H1 (cell line): ENCODE data around the gene ERCC6. TPM values are rescaled to one million over a fixed set of nuclear protein-coding genes. Genes with fewer than 3 reads are reported as not detected.

Experiments
- CTCF ChIA-PET: fragments of 300-600 bp; sonication (Branson Sonifier 250); formaldehyde crosslinking; loops from one replicate; lab custom pipeline; 2021; ENCODE audit not compliant: partially characterized antibody; lab: Charles Lee
- POLR2A ChIA-PET: fragments of 300-600 bp; sonication (Branson Sonifier 250); formaldehyde crosslinking; loops from one replicate; lab custom pipeline; 2021; ENCODE audit warnings: inconsistent platforms; ENCODE audit not compliant: partially characterized antibody; lab: Charles Lee
- DNase-seq, 2 experiments: peaks; one replicate each; pipeline versions ENCODE4 v3.0.0 to v3.0.0-alpha.2; 2010 to 2022; ENCODE audit warnings: low spot score in 2 of 2, low read depth in 1 of 2, mixed read lengths in 1 of 2
- FAIRE-seq: peaks from 2 replicates; lab custom pipeline; 2011; peaks lifted over from hg19 to GRCh38; lab: Jason Lieb, UNC
- H2AFZ ChIP-seq: 2 replicates; pipeline ENCODE4 v1.8.1; 2012; ENCODE audit warnings: low read length, inconsistent platforms
- H2AK5ac ChIP-seq: 2 replicates; pipeline ENCODE4 v1.6.1; 2013; ENCODE audit warnings: low read depth, low read length
- H2BK120ac ChIP-seq: replicated peaks from 2 replicates; pipeline ENCODE3; 2013; ENCODE audit warnings: low read depth, low read length, inconsistent platforms
- H2BK12ac ChIP-seq: 2 replicates; pipeline ENCODE4 v1.6.1; 2013; ENCODE audit warnings: low read depth, low read length
- H2BK15ac ChIP-seq: 2 replicates; pipeline ENCODE4 v1.6.1; 2013; ENCODE audit warnings: low read length
- H2BK20ac ChIP-seq: 2 replicates; pipeline ENCODE4 v1.6.1; 2013; ENCODE audit warnings: low read length
- H2BK5ac ChIP-seq: 2 replicates; pipeline ENCODE4 v1.6.1; 2013; ENCODE audit warnings: low read depth, low read length
- H3K14ac ChIP-seq: 2 replicates; pipeline ENCODE4 v1.6.1; 2013; ENCODE audit warnings: inconsistent platforms; ENCODE audit not compliant: insufficient read length
- H3K18ac ChIP-seq: 2 replicates; pipeline ENCODE4 v1.6.1; 2013; ENCODE audit warnings: low read length; ENCODE audit errors: extremely low read depth
- H3K23ac ChIP-seq: 2 replicates; pipeline ENCODE4 v1.6.1; 2013; ENCODE audit warnings: inconsistent platforms; ENCODE audit not compliant: insufficient read length
- H3K23me2 ChIP-seq: 2 replicates; pipeline ENCODE4 v1.6.1; 2013; ENCODE audit warnings: low read depth, low read length
- H3K27ac ChIP-seq: 2 replicates; pipeline ENCODE4 v1.6.1; 2011; ENCODE audit warnings: low read depth, low read length, inconsistent platforms
- H3K27me3 ChIP-seq, 4 experiments: replicated peaks in 1 of 4; 1 replicate in 1 of 4; 2 replicates in 3 of 4; pipeline versions ENCODE4 v1.6.1 to v1.8.1; 2011 to 2013; ENCODE audit warnings: low read length in 3 of 4, mild to moderate bottlenecking in 3 of 4, inconsistent platforms in 2 of 4, mixed read lengths in 2 of 4, moderate library complexity in 1 of 4; ENCODE audit not compliant: control insufficient read depth in 3 of 4, insufficient read depth in 3 of 4; ENCODE audit errors: extremely low read depth in 1 of 4
- H3K36me3 ChIP-seq, 4 experiments: 2 replicates each; pipeline versions ENCODE4 v1.6.1 to v1.8.1; 2011 to 2013; ENCODE audit warnings: mild to moderate bottlenecking in 4 of 4, low read length in 3 of 4, moderate library complexity in 2 of 4, control low read depth in 1 of 4, inconsistent platforms in 1 of 4; ENCODE audit not compliant: insufficient read depth in 4 of 4, control insufficient read depth in 2 of 4
- H3K4ac ChIP-seq: replicated peaks from 2 replicates; pipeline ENCODE3; 2013; ENCODE audit warnings: low read length, low read depth, mixed read lengths, inconsistent platforms; ENCODE audit not compliant: insufficient read length
- H3K4me1 ChIP-seq, 4 experiments: replicated peaks in 1 of 4; 1 replicate in 1 of 4; 2 replicates in 3 of 4; pipeline versions ENCODE4 v1.6.1 to v1.8.1; 2011 to 2013; ENCODE audit warnings: low read length in 3 of 4, inconsistent platforms in 2 of 4, mixed read lengths in 1 of 4; ENCODE audit not compliant: insufficient read depth in 4 of 4, control insufficient read depth in 3 of 4
- H3K4me2 ChIP-seq, 2 experiments: 2 replicates each; pipeline versions ENCODE4 v1.6.1 to v1.8.1; 2011 to 2013; ENCODE audit warnings: low read depth in 2 of 2, low read length in 2 of 2, control low read depth in 1 of 2, inconsistent platforms in 1 of 2, mild to moderate bottlenecking in 1 of 2; ENCODE audit not compliant: insufficient read depth in 1 of 2
- H3K4me3 ChIP-seq, 4 experiments: fragments of 200-600, 300-600 bp in 1 of 4; sonication (generic), shearing (Covaris generic), sonication (Bioruptor Twin) in 1 of 4; 2 replicates each; pipeline versions ENCODE4 v1.5.1 to v1.8.1; 2011 to 2016; ENCODE audit warnings: low read length in 4 of 4, low read depth in 3 of 4, control low read depth in 2 of 4, inconsistent platforms in 2 of 4, mild to moderate bottlenecking in 2 of 4, mixed read lengths in 1 of 4, moderate library complexity in 1 of 4; ENCODE audit not compliant: insufficient read depth in 2 of 4; ENCODE audit errors: extremely low read depth in 1 of 4
- H3K56ac ChIP-seq: replicated peaks from 2 replicates; pipeline ENCODE3; 2013; ENCODE audit warnings: low read depth, mild to moderate bottlenecking, mixed read lengths, low read length, inconsistent platforms; ENCODE audit not compliant: insufficient read length
- H3K79me1 ChIP-seq: 2 replicates; pipeline ENCODE4 v1.6.1; 2013; ENCODE audit warnings: low read depth, low read length, control low read depth
- H3K79me2 ChIP-seq, 2 experiments: 2 replicates each; pipeline versions ENCODE4 v1.6.1 to v1.8.1; 2012 to 2013; ENCODE audit warnings: low read length in 2 of 2, mild to moderate bottlenecking in 2 of 2, inconsistent platforms in 1 of 2; ENCODE audit not compliant: insufficient read depth in 2 of 2, control insufficient read depth in 1 of 2
- H3K9ac ChIP-seq, 4 experiments: replicated peaks in 1 of 4; 1 replicate in 1 of 4; 2 replicates in 3 of 4; pipeline versions ENCODE4 v1.6.1 to v1.8.1; 2011 to 2013; ENCODE audit warnings: low read depth in 3 of 4, low read length in 3 of 4, control low read depth in 2 of 4, mild to moderate bottlenecking in 2 of 4, moderate library complexity in 2 of 4, inconsistent platforms in 1 of 4; ENCODE audit errors: extremely low read depth in 1 of 4
- H3K9me3 ChIP-seq, 2 experiments: 2 replicates each; pipeline versions ENCODE4 v1.6.1 to v1.8.1; 2012 to 2013; ENCODE audit warnings: mild to moderate bottlenecking in 2 of 2, moderate library complexity in 2 of 2, control low read depth in 1 of 2, inconsistent platforms in 1 of 2, low read depth in 1 of 2, low read length in 1 of 2, mixed read lengths in 1 of 2; ENCODE audit not compliant: insufficient read depth in 2 of 2
- H4K20me1 ChIP-seq, 2 experiments: replicated peaks in 1 of 2; 2 replicates each; pipeline versions ENCODE3 to v1.8.1; 2011 to 2013; ENCODE audit warnings: inconsistent platforms in 2 of 2, low read length in 2 of 2, mild to moderate bottlenecking in 1 of 2; ENCODE audit not compliant: insufficient read depth in 2 of 2, control insufficient read depth in 1 of 2
- H4K5ac ChIP-seq: 2 replicates; pipeline ENCODE4 v1.6.1; 2013; ENCODE audit warnings: low read length, low read depth, mixed read lengths, inconsistent platforms; ENCODE audit not compliant: insufficient read length
- H4K8ac ChIP-seq: 2 replicates; pipeline ENCODE4 v1.8.0; 2013; ENCODE audit warnings: mild to moderate bottlenecking, moderate library complexity, low read length, inconsistent platforms; ENCODE audit not compliant: insufficient read depth; ENCODE audit errors: extremely low read depth
- H4K91ac ChIP-seq: replicated peaks from 2 replicates; pipeline ENCODE3; 2013; ENCODE audit warnings: low read length, mixed read lengths, inconsistent platforms; ENCODE audit not compliant: insufficient read length
- JUN ChIP-seq: IDR thresholded peaks from 2 replicates; pipeline ENCODE4 v1.6.1; 2011; ENCODE audit warnings: low read depth, mild to moderate bottlenecking, improper control_type of control experiment, low read length
- NANOG ChIP-seq: IDR thresholded peaks from 2 replicates; pipeline ENCODE4 v1.6.1; 2011; ENCODE audit warnings: low read length, low read depth, mild to moderate bottlenecking, inconsistent platforms; ENCODE audit not compliant: insufficient read depth, poor library complexity, severe bottlenecking
- SIX5 ChIP-seq: IDR thresholded peaks from 2 replicates; pipeline ENCODE4 v1.6.1; 2011; ENCODE audit warnings: mild to moderate bottlenecking, low read depth, low read length
- TAF1 ChIP-seq: IDR thresholded peaks from 2 replicates; pipeline ENCODE4 v1.6.1; 2011; ENCODE audit warnings: mild to moderate bottlenecking, low read depth, low read length
- WGBS, 2 experiments: shearing (Covaris generic) in 1 of 2; methylation state at CpG; one replicate each; pipeline versions ENCODE4 v1.1.6 to v1.1.7; 2013 to 2015; ENCODE audit warnings: low lambda C conversion rate in 2 of 2, mixed read lengths in 2 of 2, inconsistent platforms in 1 of 2, low coverage in 1 of 2, missing lambda C conversion rate in 1 of 2; ENCODE audit not compliant: insufficient replicate concordance in 2 of 2, insufficient coverage in 1 of 2, insufficient read length in 1 of 2; ENCODE audit errors: extremely low coverage in 1 of 2, missing lambda C conversion rate in 1 of 2; 5-methylcytosine and 5-hydroxymethylcytosine counted together
- long read RNA-seq, 2 experiments: library from RNA in 1 of 2; library from capped mRNA in 1 of 2; stranded (forward); transcript quantifications; one replicate each; pipeline ENCODE4 v2.0.0, GENCODE V29; 2021; ENCODE audit warnings: inconsistent platforms in 1 of 2
- polyA minus RNA-seq, 3 experiments: library from RNA; depleted of rRNA, polyadenylated mRNA; stranded (reverse); fragments of >200 nt; gene quantifications; 1 replicate in 2 of 3; 2 replicates in 1 of 3; pipeline ENCODE4 v1.2.3, GENCODE V29; 2011
- polyA plus RNA-seq, 7 experiments: library from polyadenylated mRNA; depleted of rRNA in 3 of 7; stranded (reverse) in 5 of 7; unstranded in 2 of 7; fragments of >200 nt in 5 of 7; fragments of 200-250 nt in 2 of 7; gene quantifications; 1 replicate in 5 of 7; 2 replicates in 1 of 7; 4 replicates in 1 of 7; pipeline versions ENCODE4 v1.2.1 to v1.2.3, GENCODE V29; 2011 to 2013; ENCODE audit warnings: missing spikeins in 2 of 7, mixed read lengths in 2 of 7
- total RNA-seq: library from RNA; stranded (reverse); fragmentation: NEBNext Ultra II Directional; extraction: Animal tissue kit (Norgen Biotek cat#: 25700); gene quantifications from 2 replicates; pipeline ENCODE4 v1.2.1, GENCODE V29; 2021
- TF ChIP-seq, protein P1 (sequence below): IDR thresholded peaks from 2 replicates; pipeline ENCODE4 v1.6.1; 2011; ENCODE audit warnings: low read length, improper control_type of control experiment

The ERCC6 gene
- 11.9 and 15.8 TPM in 2 replicates for total RNA-seq
- 3.9 and 4.1 TPM in 2 replicates for polyA plus RNA-seq (2011; rRNA removed)
- polyA plus RNA-seq (2011; cell fraction: cytosol; rRNA removed): 4.2 TPM
- 11.3 TPM for polyA plus RNA-seq (2011; cell fraction: nucleus; rRNA removed)
- 3.6 to 5.8 TPM (median 4.4 TPM) in 4 replicates for polyA plus RNA-seq (2012, experiment 1 of 2)
- 0.16 TPM for polyA plus RNA-seq (2012, experiment 2 of 2)
- polyA plus RNA-seq (2013, experiment 1 of 2): 3.1 TPM
- 2.6 TPM for polyA plus RNA-seq (2013, experiment 2 of 2)
- 40.8 and 41.5 TPM in 2 replicates for polyA minus RNA-seq (2011; rRNA and poly(A)+ RNA removed)
- polyA minus RNA-seq (2011; cell fraction: cytosol; rRNA and poly(A)+ RNA removed): 6.8 TPM
- polyA minus RNA-seq (2011; cell fraction: nucleus; rRNA and poly(A)+ RNA removed): 24.9 TPM
- long read RNA-seq, experiment 1, partial matches to known transcripts: 3 of 4 reads
- long read RNA-seq, experiment 1, other reads (novel, unspliced or antisense): 1 of 4 reads
- long read RNA-seq, experiment 2, partial matches to known transcripts: 1 of 1 reads
- long read RNA-seq, experiment 2, other reads (novel, unspliced or antisense): 0 of 1 reads

- no peak within 1 kb of the TSS for H4K91ac ChIP-seq
- H2BK12ac ChIP-seq: peak within 1 kb of the TSS; percentile 94
- H3K27me3 ChIP-seq: peaks cover 0 to 10% (median 6%) of the 10 kb centered on the region in 4 experiments; a peak in 5 of 7 replicates
- no peak within 1 kb of the TSS for H3K4ac ChIP-seq
- CTCF ChIA-PET: interaction anchor here (1.1 to 2.4 kb wide), 5 partner anchors 19 to 214 kb away, joined by 3 to 7 read pairs (median 3); no protein-coding TSS in a partner anchor
- H3K9me3 ChIP-seq: no peaks in the 10 kb centered on the region
- H3K18ac ChIP-seq: peak within 1 kb of the TSS; percentile 73
- no peak within 1 kb of the TSS for H2AK5ac ChIP-seq
- 6% methylated on average over 70 of the region's 75 CpGs; no CpG with 5 or more reads in 1 of the 2 experiments for WGBS, 2 experiments
- 0 out of 4 replicates have a peak, but pooled peaks cover 0 to 3% of the 10 kb centered on the region in 2 experiments for H3K79me2 ChIP-seq
- no peak within 1 kb of the TSS for H3K56ac ChIP-seq
- peak within 1 kb of the TSS; percentile 54 for H4K8ac ChIP-seq
- H3K36me3 ChIP-seq: no peaks in the 10 kb centered on the region
- H3K9ac ChIP-seq: peak within 1 kb of the TSS in 3 of 4 experiments; percentile 36 to 58 (median 43); a peak in 6 of 7 replicates
- peak; percentile 94 for DNase-seq
- H2BK120ac ChIP-seq: no peak within 1 kb of the TSS
- peak within 1 kb of the TSS; percentile 4 for H4K5ac ChIP-seq
- peak within 1 kb of the TSS; percentile 50; the same call in 1 of the 2 replicates for H2BK5ac ChIP-seq
- H3K23ac ChIP-seq: no peak within 1 kb of the TSS
- peaks cover 15% of the 10 kb centered on the region for H3K23me2 ChIP-seq
- no peaks in the 10 kb centered on the region for H3K79me1 ChIP-seq
- no peak within 1 kb of the TSS for H2BK20ac ChIP-seq
- peak within 1 kb of the TSS; percentile 49 to 81 (median 66) for H3K4me3 ChIP-seq
- peak within 1 kb of the TSS; percentile 99 for H2AFZ ChIP-seq
- H3K4me1 ChIP-seq: peaks cover 3 to 12% (median 8%) of the 10 kb centered on the region in 4 experiments
- H4K20me1 ChIP-seq: peaks cover 0 to 6% of the 10 kb centered on the region in 2 experiments
- POLR2A ChIA-PET: interaction anchor here (0.7 to 1.9 kb wide), 5 partner anchors 12 to 141 kb away, joined by 3 to 4 read pairs (median 3); no protein-coding TSS in a partner anchor
- H2BK15ac ChIP-seq: peak within 1 kb of the TSS; percentile 97; the same call in 1 of the 2 replicates
- H3K14ac ChIP-seq: no peak within 1 kb of the TSS
- peak within 1 kb of the TSS; percentile 91 to 100 for H3K4me2 ChIP-seq
- no peak for FAIRE-seq
- no peak within 1 kb of the TSS for H3K27ac ChIP-seq
- peak; percentile 51; the same call in 1 of the 2 replicates for TF ChIP-seq TAF1
- TF ChIP-seq JUN: no peak
- TF ChIP-seq NANOG: no peak
- TF ChIP-seq, protein P1, sequence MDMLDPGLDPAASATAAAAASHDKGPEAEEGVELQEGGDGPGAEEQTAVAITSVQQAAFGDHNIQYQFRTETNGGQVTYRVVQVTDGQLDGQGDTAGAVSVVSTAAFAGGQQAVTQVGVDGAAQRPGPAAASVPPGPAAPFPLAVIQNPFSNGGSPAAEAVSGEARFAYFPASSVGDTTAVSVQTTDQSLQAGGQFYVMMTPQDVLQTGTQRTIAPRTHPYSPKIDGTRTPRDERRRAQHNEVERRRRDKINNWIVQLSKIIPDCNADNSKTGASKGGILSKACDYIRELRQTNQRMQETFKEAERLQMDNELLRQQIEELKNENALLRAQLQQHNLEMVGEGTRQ: peak; percentile 78
- no peak for TF ChIP-seq SIX5
Observed at GRCh38 chr10:49538381-49539319, at the start of gene ERCC6. Gene ERCC6 (minus strand): TSS chr10:49539121.
